ENCODE results near the gene SLC14A1.
"Not testable (repeated sequence)": the region's sequence is repeated elsewhere in the genome, so short reads cannot be mapped to it uniquely, and the experiment has no call there.

SLC14A1 gene

DNA sequence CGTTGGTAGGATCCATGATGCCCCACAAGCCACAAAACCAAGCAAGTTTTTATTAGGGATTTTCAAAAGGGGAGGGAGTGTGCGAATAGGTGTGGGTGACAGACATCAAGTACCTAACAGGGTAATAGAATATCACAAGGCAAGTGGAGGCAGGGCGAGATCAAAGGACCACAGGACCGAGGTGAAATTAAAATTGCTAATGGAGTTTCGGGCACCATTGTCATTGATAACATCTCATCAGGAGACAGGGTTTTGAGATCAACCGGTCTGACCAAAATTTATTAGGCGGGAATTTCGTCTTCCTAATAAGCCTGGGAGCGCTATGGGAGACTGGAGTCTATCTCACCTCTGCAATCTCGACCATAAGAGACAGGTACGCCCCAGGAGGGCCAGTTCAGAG is 33.7 kb downstream of the SLC14A1 start:
- DNase-seq (ENCODE audit: low read depth): not testable (repeated sequence)

DNA sequence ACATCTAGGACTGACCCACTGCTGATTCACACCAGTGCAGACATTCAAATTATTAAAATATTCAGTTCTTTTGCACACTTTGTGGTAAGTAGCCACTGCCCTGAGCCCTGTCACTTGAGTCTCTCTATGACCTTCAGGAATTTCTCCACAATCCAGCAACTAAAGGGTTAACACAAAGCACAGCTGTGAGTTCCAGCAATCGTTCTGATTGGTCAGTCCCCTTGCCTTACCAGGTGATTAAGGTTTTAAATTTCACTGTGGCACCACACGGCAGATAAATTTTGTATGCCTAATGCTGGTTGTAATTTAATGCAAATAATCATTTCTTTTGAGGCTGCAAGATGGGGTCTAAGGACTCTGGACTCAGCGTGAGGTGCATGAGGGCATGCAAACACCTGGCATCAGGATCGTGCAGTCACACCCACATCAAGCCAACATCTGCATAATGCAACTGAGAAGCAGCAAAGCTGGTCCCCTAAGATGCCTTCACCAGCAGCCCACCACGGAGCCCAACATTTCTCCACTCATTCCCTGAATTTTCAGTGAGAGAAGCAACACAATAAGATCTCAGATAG is 36.6 kb downstream of the SLC14A1 start:
- DNase-seq (ENCODE audit: low read depth): no peak

DNA sequence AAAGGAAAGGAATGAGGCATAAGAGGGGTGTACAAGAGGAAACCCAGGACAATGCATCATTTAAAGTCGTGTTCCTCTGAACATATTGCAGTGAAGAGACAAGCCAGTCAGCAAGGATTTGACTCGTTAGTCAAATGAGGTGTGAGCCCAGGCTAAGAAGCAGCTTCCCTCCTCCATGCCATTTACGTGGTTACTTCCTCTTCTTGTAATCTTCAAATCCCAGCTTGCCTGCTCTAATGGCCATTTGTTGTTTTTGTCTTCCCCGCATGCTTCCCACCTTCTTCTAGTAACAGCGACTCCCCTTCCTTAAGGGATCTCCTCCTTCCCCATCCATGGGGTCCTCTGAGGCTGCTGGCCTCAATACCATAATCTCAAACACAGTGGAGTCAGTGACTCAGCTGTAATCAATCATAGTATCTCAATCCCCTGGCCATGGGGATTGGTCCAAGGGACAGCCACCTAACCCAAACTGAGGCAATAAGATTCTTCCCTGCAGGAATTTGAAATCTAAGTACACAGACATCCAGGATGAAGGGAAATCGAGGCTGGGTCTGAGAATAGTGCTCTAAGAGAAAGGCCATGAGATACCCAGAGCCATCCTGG is 37.6 kb downstream of the SLC14A1 start:
- no peak for DNase-seq (ENCODE audit: low read depth)

DNA sequence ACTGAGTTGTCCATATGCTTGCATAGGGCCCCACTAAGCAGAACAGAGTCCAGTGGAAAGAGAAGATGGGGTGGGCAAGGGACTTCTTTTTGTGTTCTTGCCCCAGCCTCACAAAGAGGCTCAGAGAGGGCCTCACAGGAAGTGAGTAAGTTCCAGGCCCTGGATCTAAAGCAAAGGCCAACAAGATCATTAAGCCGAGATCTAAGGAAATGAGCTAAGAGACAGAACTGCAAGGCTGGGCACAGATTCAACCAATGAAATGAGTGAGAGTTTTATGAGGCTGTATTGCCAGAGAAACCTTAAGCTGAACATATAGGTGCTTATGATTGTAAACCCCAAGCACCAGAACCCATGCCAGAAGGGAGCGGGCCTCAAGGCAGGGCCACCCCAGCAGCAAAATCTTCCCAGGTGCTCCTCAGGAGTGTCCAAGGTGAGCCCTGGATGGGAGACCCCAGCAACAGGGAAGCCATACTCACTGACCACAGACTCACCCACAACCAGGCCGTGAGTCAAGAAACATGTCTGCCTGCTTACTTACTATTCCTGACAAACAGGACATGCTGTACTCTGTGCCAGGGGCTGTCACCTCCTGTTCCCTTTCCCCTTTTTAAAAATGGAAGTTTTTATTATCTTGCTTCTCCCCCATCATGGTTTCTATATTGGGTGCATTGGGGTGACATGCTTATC is 40.2 kb downstream of the SLC14A1 start:
- DNase-seq (ENCODE audit: low read depth): no peak

DNA sequence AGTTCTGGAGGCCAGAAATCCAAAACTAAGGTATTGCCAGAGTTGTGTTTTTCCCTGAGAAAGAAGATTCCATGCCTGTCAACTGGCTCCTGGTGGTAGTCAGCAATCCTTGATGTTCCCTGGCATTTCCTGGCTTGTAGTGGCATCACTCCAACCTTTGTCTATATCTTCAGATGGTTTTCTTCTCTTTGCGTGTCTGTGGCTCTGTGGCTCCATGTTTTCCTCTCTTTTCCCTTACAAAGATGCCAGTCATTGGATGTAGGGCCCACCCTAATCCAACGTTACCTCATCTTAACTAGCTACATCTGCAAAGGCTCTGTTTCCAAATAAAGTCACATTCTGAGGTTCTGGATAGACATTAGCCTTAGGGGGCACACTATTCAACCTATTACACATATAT is 41.8 kb downstream of the SLC14A1 start:
- DNase-seq (ENCODE audit: low read depth): no peak

DNA sequence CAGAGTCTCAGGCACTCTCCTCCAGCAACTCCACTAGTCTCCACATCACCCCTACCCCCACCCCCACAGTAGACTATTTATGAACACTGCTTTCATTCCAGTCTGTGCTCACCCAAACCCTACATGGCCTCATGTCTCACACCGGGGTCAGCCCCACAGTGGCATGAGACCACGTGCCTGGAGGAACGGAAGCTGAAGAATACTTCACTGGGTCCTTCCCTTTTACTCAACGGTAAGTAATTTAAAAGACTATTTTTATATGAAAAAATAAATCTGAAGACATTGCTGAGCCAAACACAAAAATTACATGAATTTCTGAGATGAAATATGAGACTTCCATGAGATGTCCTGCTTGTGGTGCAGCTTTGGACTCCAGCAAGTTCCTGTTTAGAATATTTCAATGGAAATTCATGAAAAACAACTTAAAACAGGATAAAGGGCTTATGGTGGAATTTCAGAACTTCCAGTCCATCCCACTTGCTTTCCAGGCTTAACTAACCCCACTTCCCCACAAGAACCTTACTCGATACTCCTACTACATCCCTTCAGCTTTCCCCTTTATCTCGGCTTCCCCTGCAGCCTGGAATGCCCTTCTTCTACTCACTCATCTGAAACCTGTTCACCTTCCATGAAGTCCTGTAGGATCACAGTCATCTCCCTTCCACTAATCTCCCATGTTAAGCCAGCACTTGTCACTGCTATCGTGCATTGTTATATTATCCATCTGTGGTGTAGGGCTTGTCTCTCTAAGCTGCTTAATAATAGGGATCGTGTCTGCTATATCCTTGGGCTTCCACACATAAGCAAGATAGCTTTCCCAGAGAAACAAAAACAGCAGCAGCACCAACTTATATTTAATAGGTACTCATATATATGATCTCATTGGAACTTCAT is 47.9 kb downstream of the SLC14A1 start:
- DNase-seq (ENCODE audit: low read depth): peak; percentile 68

DNA sequence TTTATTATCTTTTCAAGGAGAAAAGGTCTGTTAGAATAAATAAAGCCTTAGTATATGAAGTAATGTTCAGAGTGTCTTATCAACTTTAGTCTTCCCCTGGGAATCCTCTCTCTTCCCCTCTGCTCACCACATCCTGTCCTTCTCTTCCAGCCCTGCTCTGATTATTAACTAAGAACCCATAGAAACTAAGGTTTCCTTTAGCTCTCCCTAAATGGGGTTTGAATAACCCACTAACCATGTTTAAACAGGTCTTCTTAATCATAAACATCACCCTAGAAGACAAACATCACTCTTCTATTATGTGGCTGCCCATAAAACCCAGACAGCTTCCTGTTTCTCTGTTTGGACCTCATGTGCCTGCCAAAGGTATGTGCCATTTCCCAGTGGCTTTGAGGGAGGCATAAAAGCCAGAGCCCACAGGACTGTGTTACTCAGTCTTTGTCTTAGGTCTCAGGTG is 50.1 kb downstream of the SLC14A1 start:
- no peak for DNase-seq (ENCODE audit: low read depth)

DNA sequence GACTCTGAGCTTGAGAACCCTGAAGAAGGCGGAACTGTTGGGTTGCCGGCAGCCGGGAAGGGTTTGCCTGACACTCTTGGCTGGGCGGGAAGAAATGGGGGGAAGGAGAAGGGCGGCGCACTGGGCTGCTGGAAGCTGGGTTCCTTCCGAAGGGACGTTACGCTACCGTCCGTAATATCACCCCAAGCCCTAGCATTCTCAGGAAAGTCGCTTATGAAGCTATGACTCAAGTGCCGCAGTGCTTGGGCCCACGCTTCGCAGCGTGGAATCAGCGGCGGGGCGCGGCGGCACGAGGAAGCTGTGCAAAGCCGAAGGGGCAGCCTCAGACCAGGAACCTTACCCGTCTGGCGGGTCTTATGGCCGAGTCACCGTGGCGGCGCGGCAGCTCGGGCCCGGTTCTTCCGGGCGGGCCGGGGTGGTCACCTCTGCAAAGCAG is 51.3 kb downstream of the SLC14A1 start:
- no peak for DNase-seq (ENCODE audit: low read depth)

DNA sequence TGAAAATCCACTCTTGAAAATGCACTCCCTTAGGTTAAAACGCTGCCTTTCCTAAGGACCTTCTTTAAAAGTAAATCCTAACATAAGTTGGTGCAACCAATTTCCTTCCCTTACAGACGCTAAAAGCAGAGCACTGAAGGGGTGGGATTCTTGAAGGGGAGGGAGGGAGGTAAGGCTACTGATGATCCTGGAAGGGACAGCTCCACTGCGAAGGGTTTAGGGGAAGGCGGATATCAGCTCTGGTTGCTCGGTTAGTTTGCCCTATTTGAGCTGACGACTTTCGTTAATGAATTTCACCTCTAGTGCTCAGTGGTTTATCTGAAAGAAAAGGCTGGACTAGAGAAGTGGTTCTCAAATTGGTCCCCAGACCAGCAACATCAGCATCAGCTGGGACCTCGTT is 51.8 kb downstream of the SLC14A1 start:
- no peak for DNase-seq (ENCODE audit: low read depth)

DNA sequence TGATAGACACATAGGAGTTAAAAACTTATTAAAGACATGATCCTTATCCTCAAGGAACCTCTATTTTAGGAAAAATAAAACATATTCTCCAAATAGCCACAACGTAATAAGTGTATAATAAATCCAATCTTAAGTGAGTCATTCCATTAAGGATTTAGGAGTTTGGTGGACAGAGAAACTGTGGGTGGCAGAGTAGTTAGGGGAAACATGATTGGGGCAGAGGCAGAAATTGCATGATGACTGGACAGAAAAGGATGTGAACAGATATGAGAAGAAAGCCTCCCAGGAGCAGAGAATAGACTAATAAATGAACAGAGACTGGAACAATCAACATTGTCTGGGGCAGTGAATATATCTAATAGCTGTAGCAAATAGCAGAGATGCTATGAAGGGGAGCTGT is 53.4 kb downstream of the SLC14A1 start:
- DNase-seq (ENCODE audit: low read depth): no peak

DNA sequence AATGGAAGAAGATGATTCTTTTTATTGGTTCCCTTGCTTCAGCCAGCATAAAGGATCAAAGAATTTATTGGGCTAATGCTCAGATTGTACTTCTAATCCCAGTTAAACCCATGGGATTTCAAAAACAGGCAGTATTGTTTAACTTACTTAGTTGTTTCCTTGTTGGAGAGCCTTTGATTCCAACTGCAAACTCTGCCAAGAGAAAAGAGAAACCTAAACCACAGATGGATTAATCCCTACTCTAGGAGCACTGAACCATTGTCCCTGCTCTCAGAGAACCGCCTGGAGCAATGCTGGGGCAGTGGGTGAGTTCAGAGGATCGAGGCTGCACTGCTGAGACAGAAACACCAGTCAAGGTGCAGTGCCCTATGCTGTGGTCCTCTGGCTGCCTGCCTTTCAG is 56.6 kb downstream of the SLC14A1 start:
- no peak for DNase-seq (ENCODE audit: low read depth)

DNA sequence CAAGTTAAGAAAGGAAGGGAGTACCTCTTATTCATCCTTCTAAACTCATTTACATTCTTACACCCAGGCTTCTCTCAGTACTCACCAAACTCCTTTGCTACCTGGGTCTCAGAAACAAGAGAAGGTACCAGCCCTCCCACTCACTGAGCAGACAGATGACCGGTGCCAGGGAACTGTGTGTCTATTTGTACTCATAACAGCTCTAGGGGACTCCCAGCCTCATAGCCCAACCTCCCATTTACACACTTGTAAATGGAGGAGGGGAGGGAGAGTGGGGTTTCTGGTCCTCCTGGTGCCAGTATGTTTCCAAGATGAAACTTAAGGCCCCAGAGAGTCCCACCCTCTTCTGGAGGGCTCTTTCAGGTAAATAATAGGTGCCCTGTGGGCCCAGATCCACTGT is 58.7 kb downstream of the SLC14A1 start:
- no peak for DNase-seq (ENCODE audit: low read depth)

DNA sequence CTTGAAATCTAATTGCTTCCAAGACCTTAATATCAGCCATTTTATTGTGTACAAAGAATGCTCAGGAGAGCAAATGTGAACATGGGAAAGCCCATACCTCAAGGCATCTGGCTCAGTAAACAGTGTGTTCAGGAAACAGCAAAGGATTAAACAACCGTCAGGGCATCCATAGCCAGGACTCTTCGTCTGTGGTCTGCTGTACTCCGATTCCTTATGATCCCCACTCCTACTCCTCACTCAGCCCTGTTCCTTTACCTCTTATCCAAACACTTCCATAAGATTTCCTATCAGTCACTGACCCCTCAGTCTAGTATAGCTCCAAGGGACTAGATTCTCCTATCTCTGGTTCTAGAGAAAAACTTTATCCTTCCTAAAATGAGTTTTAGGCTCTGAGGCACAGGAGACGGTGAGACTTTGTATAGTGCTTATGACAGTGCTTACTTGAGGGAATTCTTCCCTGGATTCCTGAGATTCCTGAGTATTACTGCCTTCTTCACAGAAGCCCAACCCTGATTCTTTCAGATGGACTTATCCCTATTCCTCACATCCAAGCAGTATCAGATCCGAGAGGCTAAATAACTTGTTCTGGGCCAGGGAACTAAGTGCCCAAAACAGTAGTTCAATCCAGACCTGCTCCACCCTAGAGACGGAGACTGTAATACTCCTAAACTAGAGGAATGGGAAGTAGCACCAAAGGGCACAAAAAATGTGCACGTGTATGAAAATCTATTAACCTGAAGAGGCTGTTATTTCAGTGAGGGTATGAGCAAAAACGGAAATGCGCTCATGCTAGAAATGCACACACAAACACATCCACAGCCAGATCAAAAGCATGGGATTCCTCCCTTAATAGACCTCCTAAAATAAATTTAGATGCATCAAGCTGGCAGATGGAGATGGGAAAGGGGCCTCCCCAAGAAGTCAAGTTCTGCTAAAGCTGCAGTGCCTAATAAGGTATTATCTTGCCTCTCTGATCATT is 59.4 kb downstream of the SLC14A1 start:
- peak; percentile 68 for DNase-seq (ENCODE audit: low read depth)

DNA sequence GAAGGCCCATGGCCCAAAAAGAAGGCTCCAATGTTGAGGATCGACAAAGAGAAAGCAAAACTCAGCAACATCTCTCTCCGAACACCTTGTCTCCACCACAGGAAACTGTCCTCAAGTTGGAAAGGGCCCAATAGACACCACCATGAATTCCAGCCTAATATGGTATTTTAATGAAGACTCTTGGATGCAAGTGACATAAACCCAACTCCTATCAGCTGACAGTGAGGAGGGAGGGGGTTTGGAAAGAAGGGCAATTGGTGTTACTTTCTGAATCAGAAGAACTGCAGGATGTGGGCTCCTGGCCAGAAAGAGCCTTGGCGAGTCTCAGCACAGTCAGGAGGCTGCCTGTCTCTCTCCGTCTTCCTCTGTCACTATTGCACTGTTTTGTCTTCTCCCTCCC is 61.2 kb downstream of the SLC14A1 start:
- DNase-seq (ENCODE audit: low read depth): no peak

DNA sequence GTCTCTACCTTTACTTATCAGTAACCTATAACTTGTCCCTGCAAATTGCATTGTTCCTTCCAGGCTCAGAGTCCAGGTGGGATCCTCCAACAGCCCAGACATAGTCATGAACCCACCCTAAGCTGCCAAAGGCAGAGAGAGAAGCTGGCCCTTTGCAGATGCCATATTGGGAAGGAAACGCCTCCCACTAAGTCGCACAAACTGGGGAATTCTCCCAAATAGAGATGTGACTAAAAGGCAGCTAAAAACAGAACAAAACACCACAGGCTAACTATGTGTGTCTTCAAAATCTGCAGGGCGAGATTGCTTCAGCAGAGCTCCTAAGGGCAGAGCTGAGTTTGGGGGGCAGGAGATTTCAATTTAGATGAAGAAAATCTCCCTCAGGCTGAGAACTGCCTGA is 63.0 kb downstream of the SLC14A1 start:
- DNase-seq (ENCODE audit: low read depth): no peak

DNA sequence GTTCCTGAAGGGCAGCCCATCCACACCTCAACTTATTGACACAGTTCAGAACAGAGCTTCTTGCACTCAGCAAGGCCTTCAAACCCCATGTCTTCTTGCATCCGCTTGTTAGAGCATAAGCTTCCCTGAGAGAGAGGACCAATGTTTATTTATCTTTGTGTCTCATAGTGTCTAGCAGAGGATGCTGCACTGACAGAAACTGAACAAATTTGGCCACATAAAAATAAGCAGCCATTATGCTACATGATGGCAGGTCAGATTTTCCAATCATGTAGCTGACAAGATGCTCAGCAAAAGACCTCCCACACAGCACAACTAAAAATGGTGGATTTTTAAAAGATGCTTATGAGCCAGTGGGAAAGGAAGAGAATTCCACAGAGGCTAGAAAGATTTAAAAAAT is 63.4 kb downstream of the SLC14A1 start:
- no peak for DNase-seq (ENCODE audit: low read depth)

DNA sequence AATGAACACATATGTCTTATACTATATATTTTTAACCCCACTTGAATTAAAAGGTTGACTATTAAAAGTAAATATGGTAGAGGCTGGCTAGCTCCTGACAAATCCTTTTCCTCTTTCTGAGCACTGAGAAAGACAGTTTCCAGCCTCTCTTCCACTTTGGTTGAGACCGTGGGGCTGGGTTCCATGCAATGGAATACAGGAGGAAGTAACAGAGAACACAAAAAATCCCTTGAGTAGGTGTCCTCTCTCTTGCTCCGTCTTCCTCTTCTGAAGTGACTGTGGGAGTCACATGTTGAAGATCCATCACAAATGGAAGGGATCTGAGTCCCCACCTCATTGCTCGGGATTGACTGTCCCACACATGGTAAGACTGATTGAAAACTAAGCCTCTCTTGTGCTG is 64.9 kb downstream of the SLC14A1 start:
- DNase-seq (ENCODE audit: low read depth): no peak

DNA sequence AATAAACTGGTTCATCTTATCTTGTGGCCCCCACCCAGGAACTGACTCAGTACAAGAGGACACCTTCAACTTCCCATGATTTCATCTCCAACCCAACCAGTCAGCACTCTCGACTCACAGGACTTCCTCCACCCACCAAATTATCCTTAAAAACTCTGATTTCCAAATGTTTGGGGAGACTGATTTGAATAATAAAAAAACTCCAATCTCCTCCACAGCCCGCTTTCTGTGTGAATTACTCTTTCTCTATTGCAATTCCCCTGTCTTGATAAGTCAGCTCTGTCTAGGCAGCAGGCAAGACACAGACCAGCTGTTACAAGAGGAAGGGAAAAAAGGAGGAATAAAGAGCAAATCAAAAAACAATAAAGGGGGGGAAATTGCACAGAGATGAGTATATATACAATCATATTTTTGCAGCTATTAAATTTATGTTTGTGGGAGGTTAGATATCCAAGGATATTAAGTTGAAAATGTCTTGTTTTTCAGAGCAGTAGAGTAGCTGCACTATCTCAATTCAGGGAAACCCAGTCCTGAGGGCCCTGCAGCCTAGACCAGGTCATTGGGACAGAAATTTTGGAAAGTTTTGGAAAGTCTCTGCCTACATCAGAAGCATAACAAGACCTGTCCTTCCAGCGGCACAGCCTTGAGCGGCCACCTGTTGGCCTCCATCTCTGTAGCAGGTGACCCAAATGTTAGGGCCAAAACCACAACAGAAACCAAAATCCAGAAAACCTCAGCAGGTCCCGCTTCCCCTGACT is 68.7 kb downstream of the SLC14A1 start:
- no peak for DNase-seq (ENCODE audit: low read depth)

DNA sequence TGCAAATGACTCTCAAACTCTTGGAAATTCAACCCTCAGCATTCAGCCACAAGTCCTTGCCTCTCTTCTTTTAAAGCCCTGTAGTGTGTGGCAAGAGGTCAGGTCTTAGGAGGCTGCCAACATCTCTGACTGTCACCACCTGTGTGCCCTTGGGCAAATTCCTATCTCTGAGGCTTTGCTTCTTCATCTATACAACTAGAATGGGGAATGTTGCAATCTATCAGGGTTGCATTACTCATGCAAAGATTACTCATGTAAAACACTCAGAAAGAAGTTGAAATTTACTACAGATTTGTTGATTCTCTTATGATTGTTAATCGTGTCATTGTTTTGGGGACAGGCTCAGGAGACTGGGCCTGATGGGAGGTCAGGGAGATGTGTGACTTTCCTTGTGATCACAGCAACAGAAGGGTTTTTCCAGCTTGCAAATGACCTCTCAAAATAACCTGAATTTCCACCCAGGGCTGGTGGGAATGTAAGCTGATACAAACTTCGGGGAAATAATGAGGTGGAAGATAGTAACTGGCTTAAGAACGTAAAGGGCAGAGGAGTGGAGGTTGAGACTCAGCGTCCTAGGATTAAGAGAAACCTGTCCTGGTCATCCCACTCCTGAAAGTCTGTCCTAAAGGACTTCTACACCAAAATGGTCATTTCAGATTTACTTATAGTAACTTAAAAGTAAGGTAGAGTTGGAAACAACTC is 69.4 kb downstream of the SLC14A1 start:
- no peak for DNase-seq (ENCODE audit: low read depth)

DNA sequence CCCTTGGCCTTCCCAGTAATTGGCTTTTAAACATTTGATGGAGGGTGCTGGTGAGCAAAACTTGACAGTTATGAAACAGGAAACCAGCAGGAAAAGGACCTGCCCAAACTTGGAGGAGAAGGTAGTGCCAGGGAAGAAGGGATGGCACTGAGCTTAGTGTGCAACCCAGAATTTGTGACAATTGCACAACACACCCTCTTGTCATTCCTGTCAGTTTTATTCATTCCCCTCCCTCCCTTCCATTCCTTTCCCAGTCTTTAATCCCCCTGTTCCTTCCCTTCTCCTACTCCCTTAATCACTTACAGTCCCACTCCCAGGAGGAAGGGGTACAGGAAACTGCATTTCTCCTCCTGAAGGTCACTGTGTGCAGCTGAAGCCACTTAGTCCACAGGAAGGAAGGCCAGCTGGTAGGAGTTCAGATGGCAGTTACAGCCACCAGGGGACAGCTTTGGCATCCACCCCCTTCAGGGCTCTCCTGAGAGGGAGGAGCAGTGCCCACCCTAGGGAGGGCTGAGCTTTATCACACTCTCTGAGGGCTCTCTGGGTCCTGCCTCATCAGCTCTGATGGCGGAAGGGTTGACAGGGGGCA is 77.5 kb downstream of the SLC14A1 start:
- DNase-seq (ENCODE audit: low read depth): no peak

Data from HS-27A (cell line).